Endothelial cell of umbilical vein (primary cell): Measurements from ENCODE around the gene CD300LF. TPM values are rescaled to one million over a fixed set of nuclear protein-coding genes. Genes with fewer than 3 reads are reported as not detected.

ENCODE experiments used
- BruUV-seq: library from RNA; stranded (reverse); fragments of 400-500 nt; replicated peaks from 2 replicates; lab custom pipeline; 2021; lab: Mats Ljungman, UMichigan
- CTCF ChIA-PET: fragments of 300-600, 350-600 bp; sonication (Branson Sonifier 250); formaldehyde crosslinking; loops from one replicate; lab custom pipeline; 2021; ENCODE audit warnings: antibody characterized with exemption, inconsistent platforms; lab: Charles Lee
- POLR2A ChIA-PET: fragments of 300-600, 350-600 bp; sonication (Branson Sonifier 250); formaldehyde crosslinking; loops from one replicate; lab custom pipeline; 2021; ENCODE audit warnings: antibody characterized with exemption, inconsistent platforms; lab: Charles Lee
- DNase-seq: peaks from one replicate; pipeline ENCODE4 v3.0.0-alpha.2; 2011; ENCODE audit warnings: low read depth, low spot score
- FAIRE-seq: peaks from 2 replicates; lab custom pipeline; 2011; peaks lifted over from hg19 to GRCh38; lab: Jason Lieb, UNC
- H2AFZ ChIP-seq: 2 replicates; pipeline ENCODE4 v1.6.0; 2012; ENCODE audit warnings: low read depth, low read length, control low read depth, inconsistent platforms
- H3K27ac ChIP-seq: 2 replicates; pipeline ENCODE4 v1.5.1; 2011; ENCODE audit warnings: low read depth, mild to moderate bottlenecking, control low read depth, low read length, moderate library complexity; ENCODE audit not compliant: insufficient read depth
- H3K27me3 ChIP-seq, 2 experiments: 2 replicates each; pipeline versions ENCODE4 v1.6.0 to v1.6.1; 2011; ENCODE audit warnings: low read length in 2 of 2, mixed read lengths in 1 of 2; ENCODE audit not compliant: control insufficient read depth in 2 of 2, insufficient read depth in 2 of 2
- H3K36me3 ChIP-seq, 2 experiments: 2 replicates in 1 of 2; 3 replicates in 1 of 2; pipeline ENCODE4 v1.5.1; 2011; ENCODE audit warnings: low read length in 2 of 2, mild to moderate bottlenecking in 1 of 2, moderate library complexity in 1 of 2; ENCODE audit not compliant: control insufficient read depth in 2 of 2, insufficient read depth in 2 of 2; ENCODE audit errors: extremely low read depth in 1 of 2
- H3K4me1 ChIP-seq: 3 replicates; pipeline ENCODE4 v1.5.1; 2011; ENCODE audit warnings: mild to moderate bottlenecking, low read length; ENCODE audit not compliant: control insufficient read depth, insufficient read depth; ENCODE audit errors: extremely low read depth
- H3K4me2 ChIP-seq: 2 replicates; pipeline ENCODE4 v1.6.1; 2011; ENCODE audit warnings: low read length, control low read depth, mixed read lengths; ENCODE audit not compliant: insufficient read depth
- H3K4me3 ChIP-seq, 3 experiments: fragments of 200-600 bp in 1 of 3; sonication (generic), shearing (Covaris generic) in 1 of 3; replicated peaks in 1 of 3; 2 replicates each; pipeline ENCODE4 v1.5.1; 2011 to 2016; ENCODE audit warnings: control low read depth in 3 of 3, low read length in 3 of 3, mild to moderate bottlenecking in 2 of 3, inconsistent platforms in 1 of 3, low read depth in 1 of 3, moderate library complexity in 1 of 3; ENCODE audit not compliant: insufficient read depth in 1 of 3
- H3K79me2 ChIP-seq: 2 replicates; pipeline ENCODE4 v1.6.0; 2012; ENCODE audit warnings: low read length, inconsistent platforms; ENCODE audit not compliant: control insufficient read depth, insufficient read depth
- H3K9ac ChIP-seq: replicated peaks from 2 replicates; pipeline ENCODE3; 2011; ENCODE audit warnings: low read length, control low read depth; ENCODE audit not compliant: insufficient read depth; ENCODE audit errors: extremely low read depth
- H3K9me1 ChIP-seq: replicated peaks from 3 replicates; pipeline ENCODE4 v1.6.0; 2011; ENCODE audit warnings: mild to moderate bottlenecking, low read length; ENCODE audit not compliant: control insufficient read depth, insufficient read depth; ENCODE audit errors: extremely low read depth
- H3K9me3 ChIP-seq: replicated peaks from 2 replicates; pipeline ENCODE4 v1.5.1; 2012; ENCODE audit warnings: low read length, inconsistent platforms; ENCODE audit not compliant: control insufficient read depth, insufficient read depth
- H4K20me1 ChIP-seq: replicated peaks from 2 replicates; pipeline ENCODE3; 2011; ENCODE audit warnings: mild to moderate bottlenecking, low read length; ENCODE audit not compliant: control insufficient read depth, insufficient read depth; ENCODE audit errors: extremely low read depth
- CTCF ChIP-seq, 2 donors: IDR thresholded peaks; 1 replicate in 1 of 2; 2 replicates in 1 of 2; pipeline ENCODE4 v1.5.1; 2011; ENCODE audit warnings: low read length in 2 of 2, mild to moderate bottlenecking in 2 of 2, moderate library complexity in 2 of 2, control low read depth in 1 of 2, inconsistent platforms in 1 of 2, low read depth in 1 of 2; ENCODE audit not compliant: insufficient read depth in 1 of 2; ENCODE audit errors: extremely low read depth in 1 of 2
- EZH2 ChIP-seq: IDR thresholded peaks from 2 replicates; pipeline ENCODE4 v1.6.1; 2012; ENCODE audit warnings: borderline replicate concordance, low read depth, mild to moderate bottlenecking, moderate library complexity, low read length, inconsistent platforms; ENCODE audit not compliant: severe bottlenecking
- FOS ChIP-seq: IDR thresholded peaks from 2 replicates; pipeline ENCODE4 v1.6.1; 2011; ENCODE audit warnings: mild to moderate bottlenecking, low read length, moderate library complexity, borderline replicate concordance; ENCODE audit not compliant: insufficient read depth
- GATA2 ChIP-seq: IDR thresholded peaks from 2 replicates; pipeline ENCODE4 v1.7.0; 2011; ENCODE audit warnings: low read depth, mild to moderate bottlenecking, moderate library complexity, mixed read lengths, low read length; ENCODE audit not compliant: insufficient read length, insufficient read depth
- JUN ChIP-seq: IDR thresholded peaks from 2 replicates; pipeline ENCODE4 v1.6.1; 2011; ENCODE audit warnings: borderline replicate concordance, low read depth; ENCODE audit not compliant: insufficient read length, insufficient read depth
- MAX ChIP-seq: IDR thresholded peaks from 2 replicates; pipeline ENCODE4 v1.6.1; 2011; ENCODE audit not compliant: insufficient read depth, insufficient read length
- MYC ChIP-seq: IDR thresholded peaks from one replicate; pipeline ENCODE4 v1.6.1; 2011; ENCODE audit warnings: mild to moderate bottlenecking, low read depth, low read length
- POLR2A ChIP-seq: IDR thresholded peaks from 2 replicates; pipeline ENCODE4 v1.6.1; 2012; ENCODE audit warnings: low read depth, mild to moderate bottlenecking, control low read depth, low read length
- POLR2AphosphoS5 ChIP-seq: IDR thresholded peaks from 2 replicates; pipeline ENCODE4 v1.6.1; 2012; ENCODE audit warnings: low read depth, mild to moderate bottlenecking, control low read depth, low read length, moderate library complexity; ENCODE audit not compliant: insufficient read depth
- dilution Hi-C: fragments of 300-500 bp; cut with MboI; formaldehyde crosslinking; loops from one replicate; pipeline ENCODE4 v1.15.0; 2019; ENCODE audit warnings: low sequenced_read_pairs; ENCODE audit not compliant: extremely low pct_ligation_motif_present
- intact Hi-C: fragments of 100-400 bp; cut with micrococcal nuclease; formaldehyde crosslinking; loops from one replicate; pipeline ENCODE4 v1.10.0; 2022
- polyA plus RNA-seq, 4 experiments: library from polyadenylated mRNA; depleted of rRNA in 3 of 4; stranded (reverse) in 3 of 4; unstranded in 1 of 4; fragments of >200 nt; gene quantifications; 2 replicates each; pipeline versions ENCODE4 v1.2.1 to v1.2.3, GENCODE V29; 2011 to 2012; ENCODE audit warnings: missing spikeins in 1 of 4
- total RNA-seq: library from RNA; stranded (reverse); gene quantifications from 2 replicates; pipeline ENCODE4 v1.2.3, GENCODE V29; 2021

CD300LF gene
- total and polyA plus RNA-seq, 2 donors (not counting 3 experiments of a cell fraction or from before 2014, with no cell fraction given) = not detected

- no peak for FAIRE-seq
- Histone ChIP-seq H3K9me1 (no peaks in the 10 kb centered on the region), H3K4me3 (no peak overlapping the region), H3K27me3 (no peaks in the 10 kb centered on the region), H3K9ac (no peak overlapping the region), H3K9me3 (no peaks in the 10 kb centered on the region), H3K36me3 (no peaks in the 10 kb centered on the region), H3K79me2 (no peaks in the 10 kb centered on the region), H4K20me1 (no peaks in the 10 kb centered on the region), H3K27ac (no peak overlapping the region), H3K4me2 (no peak overlapping the region), H2AFZ (no peak overlapping the region), H3K4me1 (peaks cover 7% of the 10 kb centered on the region)
- dilution Hi-C loops (no loop called here), intact Hi-C loops (no loop called here)
- no TSS peak for BruUV-seq
- DNase-seq = no peak
- TF ChIP-seq MAX (no peak), MYC (no peak), POLR2AphosphoS5 (no peak), GATA2 (no peak), JUN (no peak), POLR2A (no peak), FOS (no peak), CTCF (IDR thresholded peaks at IDR 0.05; ENCODE audit: extremely low read depth in 1 of 2, insufficient read depth in 1 of 2, low read depth in 1 of 2, low read length in 2 of 2) (no peak), EZH2 (no peak)
- ChIA-PET CTCF (interaction anchor here (1.1 to 2.4 kb wide), 3 partner anchors 11 to 24 kb away, joined by 4 to 8 read pairs (median 4); no protein-coding TSS in a partner anchor), POLR2A (no interaction called here)
Measured at GRCh38 chr17:74755533-74755932, 42.8 kb upstream of the CD300LF start.
